Epithelial cell of prostate (primary cell): ENCODE results near the gene PIK3AP1.

Experiments
- DNase-seq: peaks from one replicate; pipeline ENCODE4 v3.0.0-alpha.2; 2011; ENCODE audit warnings: low read depth, low spot score
- H3K27ac ChIP-seq: fragments of 450-650 bp; 2 replicates; pipeline ENCODE4 v1.5.1; 2017; ENCODE audit warnings: mild to moderate bottlenecking

Gene PIK3AP1

DNA sequence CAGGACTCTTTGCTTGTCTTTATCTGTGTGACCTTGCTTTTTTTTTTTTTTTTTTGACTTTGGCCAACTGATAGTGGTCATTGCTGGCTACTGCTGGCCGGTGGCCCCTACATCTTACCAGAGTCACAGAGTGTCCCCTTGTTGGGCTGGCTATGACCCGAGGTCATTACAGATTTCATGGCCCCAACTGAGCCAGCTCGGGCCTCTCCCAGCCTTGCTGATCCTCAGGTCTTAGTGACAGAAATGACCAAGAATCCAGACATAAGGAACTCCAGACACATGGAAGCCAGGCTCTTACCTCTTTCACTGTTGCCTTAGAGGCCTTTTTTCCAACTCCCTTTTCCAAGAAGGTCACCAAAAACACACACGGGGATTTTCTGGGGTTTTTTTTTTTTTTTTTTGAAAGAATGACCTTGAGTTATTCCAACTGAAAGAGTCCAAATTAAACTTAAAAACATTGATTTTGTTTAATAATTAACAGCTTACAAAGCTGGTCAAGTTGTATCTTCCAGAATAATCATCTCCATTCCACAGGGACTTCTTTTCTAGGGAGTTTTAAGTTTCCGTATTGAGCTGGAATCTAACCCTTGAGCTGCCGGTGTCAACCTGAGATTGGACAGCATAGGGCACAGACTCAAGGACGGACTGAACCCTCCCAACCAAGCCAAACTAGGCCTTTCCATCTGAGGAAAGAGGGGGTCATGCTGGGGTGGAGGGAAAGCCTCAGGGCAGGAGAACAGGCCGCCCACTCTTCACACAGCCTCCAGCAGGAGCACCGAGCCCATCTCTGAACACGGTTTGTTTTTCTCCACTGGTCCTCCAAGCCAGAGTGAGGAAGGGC, 43.8 kb downstream of the PIK3AP1 start:
- no peak overlapping the region for H3K27ac ChIP-seq
- DNase-seq, result no peak

DNA sequence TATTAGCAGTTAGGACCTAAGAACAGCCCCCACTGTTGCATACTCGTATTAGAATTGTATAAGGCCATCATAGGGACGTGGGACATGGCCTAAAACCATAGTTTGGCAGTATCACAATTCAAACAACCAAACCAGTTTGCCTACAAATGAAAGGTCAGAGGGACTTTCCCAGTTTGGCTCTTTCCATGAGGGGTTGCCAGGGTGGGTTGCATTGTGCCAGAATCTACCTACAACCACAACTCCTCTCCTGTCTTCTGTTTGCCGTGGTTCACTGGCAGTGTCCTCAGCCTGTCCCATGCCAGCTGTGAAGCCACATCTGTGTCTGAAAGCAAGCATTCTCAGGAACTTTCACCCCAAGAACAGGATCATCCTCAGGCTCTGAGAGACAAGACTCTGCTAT, 44.5 kb downstream of the PIK3AP1 start:
- H3K27ac ChIP-seq, result no peak overlapping the region
- DNase-seq, result no peak

DNA sequence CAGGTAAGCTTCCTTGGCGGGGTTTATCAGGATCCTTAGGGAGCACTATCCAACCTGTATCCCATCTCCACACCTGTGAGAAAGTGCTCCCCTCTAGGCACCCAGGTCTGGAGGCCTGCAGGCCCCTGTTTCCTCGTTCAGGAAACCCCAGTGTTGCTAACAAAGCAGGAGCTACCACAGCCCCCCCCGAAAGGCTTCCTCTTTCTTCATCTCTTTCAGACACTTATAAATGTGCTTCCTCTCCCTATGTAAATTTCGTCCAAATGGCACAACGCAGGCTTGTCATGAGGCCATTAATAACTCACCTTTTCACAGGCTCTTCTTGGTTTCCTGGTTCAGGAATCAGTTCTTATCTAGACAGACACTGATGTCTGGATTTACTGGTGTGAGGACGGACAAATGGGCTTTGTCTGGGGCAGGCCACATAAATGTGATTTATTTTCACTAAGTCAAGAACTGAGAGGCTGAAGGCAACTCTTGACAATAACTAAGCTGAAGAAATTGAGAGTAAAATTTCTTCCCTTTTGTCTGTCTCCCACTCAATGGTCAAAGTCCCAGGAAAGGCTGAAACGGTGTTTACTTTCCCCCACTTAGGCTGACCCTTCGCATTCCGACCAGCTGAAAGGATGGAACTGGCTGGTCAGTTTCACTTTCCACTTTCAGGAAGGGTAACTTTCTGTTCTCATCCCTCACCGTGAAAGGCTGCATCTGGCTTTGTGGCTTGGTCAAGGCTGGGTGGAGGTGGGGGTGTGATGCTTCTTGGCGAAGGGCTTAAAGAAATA, 46.8 kb downstream of the PIK3AP1 start:
- no peak overlapping the region for H3K27ac ChIP-seq
- no peak for DNase-seq

DNA sequence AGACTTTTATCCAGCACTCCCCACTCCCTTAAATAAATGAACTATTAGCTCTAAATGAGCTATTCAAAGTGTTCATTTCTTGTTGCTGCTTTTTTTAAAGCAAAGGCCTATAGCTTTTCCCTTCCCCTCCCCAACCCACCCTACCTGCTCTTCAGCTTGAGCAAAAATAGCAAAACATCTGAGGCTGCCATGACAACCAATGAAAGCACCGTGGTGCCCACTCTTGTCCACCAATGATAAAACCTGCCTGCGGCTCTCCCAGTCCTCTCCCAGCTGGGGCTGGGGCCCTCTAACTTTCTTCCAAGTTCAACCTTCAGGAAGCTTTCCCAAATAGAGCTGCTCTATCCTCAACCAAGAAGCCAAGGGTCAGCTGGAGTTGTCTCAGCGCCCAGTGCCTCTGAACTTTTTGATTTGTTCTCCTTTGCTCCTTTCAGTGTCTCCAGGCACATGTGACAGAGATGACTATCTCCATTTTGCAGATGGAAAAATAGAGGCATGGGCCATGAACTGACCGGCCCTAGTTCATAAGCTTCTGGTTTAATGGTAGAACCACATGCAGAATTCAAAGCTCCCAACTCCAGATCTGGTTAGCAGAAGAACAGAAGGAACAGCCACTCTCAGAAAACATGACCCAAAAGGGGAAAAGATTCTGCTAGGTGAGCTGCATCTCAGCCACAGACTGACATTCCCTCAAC, 47.7 kb downstream of the PIK3AP1 start:
- no peak overlapping the region for H3K27ac ChIP-seq
- no peak for DNase-seq

DNA sequence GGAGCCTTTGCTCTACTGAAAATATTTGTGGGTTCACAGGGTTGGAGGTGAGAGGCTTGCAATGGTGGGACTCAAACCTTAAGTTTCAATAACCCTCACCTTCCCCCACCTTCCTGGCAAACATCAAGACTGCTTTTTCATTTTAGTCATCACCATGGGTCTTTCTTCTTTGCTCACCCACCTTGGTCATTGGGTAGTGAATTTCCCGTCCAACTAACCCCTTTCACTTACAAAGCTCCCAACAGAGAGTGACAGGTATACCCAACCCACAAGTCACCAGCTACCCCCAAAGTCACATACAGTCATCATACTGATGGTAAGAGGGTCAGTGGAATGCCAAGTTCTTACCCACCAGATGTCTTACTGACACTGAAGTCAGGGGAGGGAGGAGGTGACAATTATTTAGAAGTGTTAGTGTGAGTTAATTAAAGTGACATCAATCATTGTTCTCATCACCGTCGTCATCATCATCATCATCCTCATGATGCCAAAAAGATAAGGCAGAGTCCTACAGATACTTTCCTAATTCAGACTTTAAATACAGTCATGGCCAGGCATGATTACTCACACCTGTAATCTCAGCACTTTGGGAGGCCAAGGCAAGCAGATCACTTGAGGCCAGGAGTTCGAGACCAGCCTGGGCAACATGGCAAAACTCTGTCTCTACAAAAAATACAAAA, 49.0 kb downstream of the PIK3AP1 start:
- DNase-seq, result no peak
- H3K27ac ChIP-seq, result no peak overlapping the region

DNA sequence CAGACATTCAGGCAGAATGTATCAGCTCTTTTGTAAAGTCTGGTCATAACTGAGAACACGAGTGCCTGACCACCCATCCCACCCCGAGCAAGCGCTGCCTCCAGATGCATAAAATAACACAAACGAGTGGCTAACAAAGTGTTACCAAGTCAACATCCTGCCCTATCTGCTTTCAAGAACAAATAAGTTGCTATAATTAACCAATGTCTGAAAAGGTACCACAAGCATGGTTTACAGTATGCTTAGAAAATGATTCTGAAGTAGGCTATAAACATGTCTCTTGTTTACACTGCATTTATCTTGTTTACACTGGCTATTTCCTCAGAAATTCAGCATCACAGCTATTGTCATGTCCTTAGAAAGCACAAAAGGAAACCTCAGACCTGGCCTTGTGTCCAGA, 49.5 kb downstream of the PIK3AP1 start:
- no peak for DNase-seq

DNA sequence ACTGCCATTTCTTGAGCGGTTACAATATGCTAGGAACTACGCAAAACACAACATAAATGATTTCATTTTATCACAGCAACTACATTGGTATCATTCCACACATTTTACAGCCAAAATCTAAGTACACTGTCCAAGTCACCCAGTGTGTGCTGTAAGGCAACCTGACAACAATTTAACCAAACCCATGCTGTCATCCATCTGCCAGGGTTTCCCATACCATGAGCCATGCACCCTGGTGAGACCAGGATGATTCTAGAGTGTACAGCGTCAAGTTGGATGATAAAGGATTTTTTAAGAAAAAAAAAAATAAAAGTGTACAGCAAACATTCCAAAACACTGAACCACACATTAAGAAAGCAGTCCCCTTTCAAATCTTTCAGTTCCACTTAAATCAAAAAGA, 52.9 kb downstream of the PIK3AP1 start:
- H3K27ac ChIP-seq, result no peak overlapping the region
- DNase-seq, result no peak

More for the DNA sequence above, 49.5 kb downstream of the PIK3AP1 start:
- no peak overlapping the region for H3K27ac ChIP-seq

DNA sequence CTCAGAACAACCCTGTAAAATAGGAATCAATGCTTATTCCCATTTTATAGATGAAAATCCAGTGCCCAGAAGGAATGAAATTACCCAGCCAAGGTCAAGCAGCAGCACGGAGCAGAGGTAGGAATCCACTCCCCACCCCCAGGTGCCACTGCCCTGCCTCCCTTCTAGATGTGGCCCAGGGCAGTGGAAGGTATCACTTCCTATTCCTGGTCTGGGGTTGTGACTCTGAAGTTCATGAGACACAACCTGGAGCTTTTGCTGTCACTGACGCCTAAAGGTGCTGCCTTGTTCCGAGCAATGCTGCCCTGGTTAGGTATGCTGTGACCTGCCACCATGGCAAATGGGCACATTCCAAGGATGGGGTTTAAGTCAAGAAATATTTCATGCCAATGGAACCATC, 53.6 kb downstream of the PIK3AP1 start:
- no peak overlapping the region for H3K27ac ChIP-seq
- DNase-seq, result no peak

DNA sequence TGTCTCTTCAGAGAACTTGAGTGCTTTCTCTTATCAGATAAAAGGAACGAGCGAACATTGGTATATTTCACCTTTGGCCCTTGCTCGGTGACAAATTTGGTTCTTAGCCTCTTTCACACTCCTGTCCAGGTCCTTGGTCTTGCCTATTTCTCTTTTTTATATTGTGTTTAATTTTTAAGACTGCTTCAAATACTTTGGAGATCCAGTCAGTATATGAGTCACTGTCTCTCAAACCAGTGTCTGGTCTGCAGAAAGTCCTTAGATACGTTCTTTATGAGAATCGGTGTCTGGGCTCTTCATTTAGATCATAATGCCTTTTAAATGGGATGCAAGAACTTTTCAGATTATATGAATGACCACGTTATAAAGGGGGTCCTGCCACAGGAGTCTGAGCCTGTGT, 55.0 kb downstream of the PIK3AP1 start:
- H3K27ac ChIP-seq, result no peak overlapping the region
- DNase-seq, result no peak

DNA sequence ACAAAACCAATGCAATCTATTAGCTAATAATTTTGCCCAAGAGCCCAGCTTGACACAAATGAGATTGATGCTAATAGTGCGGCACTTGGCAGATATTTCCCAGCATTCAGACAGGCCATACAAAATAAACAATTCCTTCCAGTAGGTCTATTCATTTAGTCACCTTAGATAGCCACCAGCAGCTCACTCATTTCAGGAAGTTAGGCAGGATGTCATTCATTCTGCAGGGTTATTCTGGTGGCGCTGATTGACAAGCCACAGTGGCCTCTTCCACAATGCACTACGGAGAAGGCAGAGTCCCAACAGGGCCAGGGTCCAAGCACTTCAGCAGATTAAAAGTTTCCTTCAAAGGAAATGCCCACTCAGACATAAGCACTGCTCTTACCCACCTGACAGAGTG, 55.8 kb downstream of the PIK3AP1 start:
- no peak for DNase-seq
- H3K27ac ChIP-seq, result no peak overlapping the region

DNA sequence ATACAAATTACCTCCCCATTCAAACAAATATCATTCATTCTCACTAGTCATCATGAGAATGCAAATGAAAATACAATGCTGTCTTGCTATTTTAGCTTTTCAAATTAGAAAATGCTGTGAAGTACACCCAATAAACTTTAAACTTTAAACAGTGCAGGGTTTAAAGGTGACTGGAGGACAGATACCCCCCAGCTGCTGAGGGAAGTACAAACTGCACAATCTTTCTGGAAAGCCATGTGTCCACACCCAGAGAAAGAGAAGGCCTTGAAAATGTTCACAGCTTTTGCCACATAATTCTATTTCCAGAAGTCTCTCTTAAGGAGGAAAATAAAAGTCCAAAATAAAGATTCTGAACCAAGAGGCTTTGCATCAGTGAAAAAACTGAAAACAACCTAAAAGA, 56.5 kb downstream of the PIK3AP1 start:
- H3K27ac ChIP-seq, result no peak overlapping the region
- DNase-seq, result no peak

DNA sequence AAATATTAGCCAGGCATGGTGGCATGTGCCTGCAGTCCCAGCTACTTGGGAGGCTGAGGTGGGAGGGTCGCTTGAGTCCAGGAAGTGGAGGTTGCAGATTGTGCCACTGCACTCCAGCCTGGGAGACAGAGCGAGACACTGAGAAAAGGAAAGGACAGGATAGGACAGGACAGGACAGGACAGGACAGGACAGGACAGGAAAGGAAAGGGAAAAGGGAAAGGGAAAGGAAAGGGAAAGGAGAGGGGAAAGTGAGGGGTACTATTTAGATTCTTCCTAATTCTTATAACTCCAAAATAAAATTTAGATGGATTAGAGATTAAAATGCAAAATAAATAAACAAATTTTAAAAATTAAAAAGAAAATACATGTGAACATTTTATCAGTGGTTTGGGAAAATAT, 58.7 kb downstream of the PIK3AP1 start:
- no peak for DNase-seq
- H3K27ac ChIP-seq, result no peak overlapping the region

DNA sequence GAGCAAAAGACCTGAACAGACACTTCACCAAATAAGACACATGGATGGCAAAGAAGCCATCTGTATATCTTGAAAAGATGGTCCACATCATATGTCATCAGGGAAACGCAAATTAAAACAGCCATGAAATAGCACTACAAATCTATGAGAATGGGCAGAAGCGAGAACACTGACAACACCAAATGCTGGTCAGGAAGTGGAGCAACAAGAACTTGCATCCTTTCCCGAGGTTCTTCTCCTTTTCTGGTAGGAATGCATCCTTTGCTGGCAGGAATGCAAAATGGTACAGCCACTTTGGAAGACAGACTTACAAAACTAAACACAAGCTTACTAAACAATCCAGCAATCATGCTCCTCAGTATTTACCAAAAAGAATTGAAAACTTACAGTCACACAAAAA, 60.0 kb downstream of the PIK3AP1 start:
- DNase-seq, result no peak
- H3K27ac ChIP-seq, result no peak overlapping the region

DNA sequence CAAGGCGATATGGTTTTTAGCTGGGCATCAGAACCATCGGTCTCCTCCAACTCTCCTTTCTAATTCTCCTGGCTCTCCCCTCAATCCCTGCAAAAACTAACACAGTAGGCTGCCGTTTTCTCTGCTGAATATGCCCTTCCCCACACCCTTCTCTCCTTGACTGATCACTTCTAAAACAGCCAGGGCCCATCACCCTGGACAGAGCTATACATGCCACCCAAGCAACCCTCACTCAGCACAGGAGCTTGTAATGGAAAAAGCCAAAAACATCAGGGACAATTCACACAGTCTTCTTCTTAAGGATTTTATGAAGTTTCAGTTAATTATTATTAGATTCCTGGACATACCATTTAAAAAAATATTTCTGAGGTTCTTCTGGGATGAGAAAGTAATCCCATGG, 61.5 kb downstream of the PIK3AP1 start:
- no peak for DNase-seq
- H3K27ac ChIP-seq, result no peak overlapping the region

DNA sequence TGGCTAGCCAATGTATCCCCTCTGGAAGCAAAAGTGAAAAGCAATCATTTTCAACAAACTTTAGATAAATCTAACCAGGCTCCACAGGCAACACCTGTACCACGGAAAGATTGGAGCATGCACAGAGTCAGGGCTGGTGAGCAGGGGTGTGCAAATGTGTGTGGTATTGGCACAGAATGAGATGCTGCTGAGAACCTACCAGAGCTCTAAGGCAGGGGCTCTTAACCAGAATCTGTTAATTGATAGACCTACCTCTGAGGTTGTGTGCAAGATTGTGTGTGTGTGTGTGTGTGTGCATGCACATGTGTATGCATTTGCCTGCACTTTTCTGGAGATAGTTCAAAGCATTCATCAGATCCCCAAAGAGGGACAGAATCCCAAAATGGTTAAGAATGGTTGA, 62.9 kb downstream of the PIK3AP1 start:
- DNase-seq, result no peak
- no peak overlapping the region for H3K27ac ChIP-seq

DNA sequence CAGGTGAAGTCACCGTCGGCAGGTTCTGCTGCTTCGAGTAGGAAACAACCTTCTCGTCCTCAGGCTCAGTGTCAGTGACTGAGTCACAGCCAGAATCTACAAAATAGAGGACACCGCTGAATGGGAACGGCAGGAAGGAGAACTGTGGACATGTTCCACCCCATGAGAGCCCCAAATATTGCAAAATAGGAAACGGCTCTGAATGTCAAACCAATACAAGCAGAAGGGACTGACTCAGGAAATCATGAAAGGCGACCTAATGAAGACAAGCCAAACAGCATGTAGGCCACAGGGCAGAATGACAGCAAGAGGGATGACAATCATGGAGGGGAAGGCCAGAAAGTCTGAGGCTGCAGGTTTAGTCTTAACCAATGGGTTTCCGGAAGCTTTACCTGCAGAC, 63.5 kb downstream of the PIK3AP1 start:
- H3K27ac ChIP-seq, result no peak overlapping the region
- no peak for DNase-seq

DNA sequence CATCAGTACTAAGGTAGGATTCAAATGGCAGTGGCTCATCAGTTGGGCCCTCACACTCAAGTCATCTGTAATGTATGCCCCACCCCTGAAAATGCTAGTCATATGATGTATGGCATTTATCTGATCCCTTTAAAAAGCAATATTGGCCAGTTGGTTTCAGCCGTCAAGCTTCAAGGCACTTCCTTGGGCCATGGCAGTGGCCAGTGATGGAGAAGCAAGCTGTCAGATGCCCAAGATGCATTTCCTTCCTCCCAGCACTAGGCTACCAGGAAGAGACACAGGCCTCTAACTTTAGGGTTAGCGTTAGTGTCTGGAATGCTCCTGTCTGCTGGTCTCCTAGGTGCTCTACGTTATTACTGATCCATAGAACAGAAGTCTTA, 64.1 kb downstream of the PIK3AP1 start:
- DNase-seq, result no peak
- H3K27ac ChIP-seq, result no peak overlapping the region

DNA sequence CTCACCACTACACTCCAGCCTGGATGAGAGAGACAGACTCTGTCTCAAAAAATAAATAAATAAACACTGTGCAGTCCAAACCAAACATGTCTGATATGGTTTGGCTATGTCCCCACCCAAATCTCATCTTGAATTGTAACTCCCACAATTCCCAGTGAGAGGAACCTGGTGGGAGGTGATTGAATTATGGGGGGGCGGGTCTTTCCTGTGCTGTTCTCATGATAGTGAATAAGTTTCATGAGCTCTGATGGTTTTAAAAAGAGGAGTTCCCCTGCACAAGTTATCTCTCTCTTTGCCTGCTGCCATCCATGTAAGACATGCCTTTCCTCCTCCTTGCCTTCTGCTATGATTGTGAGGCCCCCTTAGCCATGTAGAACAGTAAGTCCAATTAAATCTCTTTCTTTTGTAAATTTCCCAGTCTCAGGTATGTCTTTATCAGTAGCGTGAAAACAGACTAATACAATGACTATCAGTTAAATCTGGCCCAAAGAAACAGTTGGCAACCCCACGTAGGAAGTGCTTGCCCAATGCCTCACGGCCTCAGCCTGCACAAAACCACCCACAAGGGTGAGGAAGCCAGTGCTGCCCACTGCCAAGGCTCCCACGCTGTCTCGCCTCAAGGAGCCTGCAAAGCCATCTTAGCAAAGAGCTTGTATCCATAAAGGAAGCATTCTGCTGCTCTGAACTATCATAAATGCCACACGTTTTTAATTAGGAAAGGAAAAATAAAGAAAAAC, 64.7 kb downstream of the PIK3AP1 start:
- no peak for DNase-seq
- H3K27ac ChIP-seq, result no peak overlapping the region

DNA sequence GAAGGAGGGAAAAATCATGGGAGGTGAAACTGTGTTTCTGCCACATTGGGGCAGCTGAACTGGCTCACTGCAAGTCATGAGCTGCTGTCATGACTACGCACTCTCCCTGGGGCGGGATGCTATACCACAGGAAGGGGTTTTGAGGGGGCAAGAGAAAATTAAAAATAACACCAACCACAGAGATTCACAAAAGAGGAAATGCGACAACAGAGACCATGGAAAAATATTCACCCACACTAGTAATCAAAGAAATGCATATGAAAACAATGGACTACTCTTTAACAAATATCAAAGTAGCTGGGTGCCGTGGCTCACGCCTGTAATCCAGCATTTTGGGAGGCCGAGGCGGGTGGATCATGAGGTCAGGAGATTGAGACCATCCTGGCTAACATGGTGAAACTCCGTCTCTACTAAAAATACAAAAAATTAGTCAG, 68.3 kb downstream of the PIK3AP1 start:
- H3K27ac ChIP-seq, result no peak overlapping the region
- DNase-seq, result no peak

DNA sequence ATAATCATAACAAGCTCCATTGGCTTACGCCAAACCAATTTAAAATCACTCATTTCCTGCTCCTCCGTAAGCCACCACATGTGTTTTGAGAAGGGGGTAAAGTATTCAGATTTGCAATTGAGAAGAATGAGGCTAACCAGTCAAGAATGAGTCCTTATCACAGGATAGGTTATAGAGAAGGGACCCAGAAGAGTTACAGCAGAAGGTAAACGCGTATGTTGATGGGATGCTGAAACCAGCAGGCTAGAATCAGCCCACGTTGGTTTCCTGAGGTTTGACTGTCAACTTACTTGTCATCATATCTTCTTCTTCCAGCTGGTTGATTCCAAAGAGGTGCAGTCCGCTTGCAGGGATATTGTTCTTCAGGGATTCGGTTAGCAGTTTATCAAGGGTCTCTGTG, 69.4 kb downstream of the PIK3AP1 start:
- no peak overlapping the region for H3K27ac ChIP-seq

More for the DNA sequence above, 69.4 kb downstream of the PIK3AP1 start:
- no peak for DNase-seq
